ENCODE data around the gene HDAC4. TPM values are rescaled to one million over a fixed set of nuclear protein-coding genes. Genes with fewer than 3 reads are reported as not detected.

The HDAC4 gene
- total and polyA plus RNA-seq, 9 of the 15 experiments (the other 6 are each of a cell fraction or from before 2014, with no cell fraction given) = 0.11 to 20.2 (median 4.0) TPM

GRCh38 chr2:239093542-239093941 lies 307.3 kb downstream of the HDAC4 start:
- no peaks in the 10 kb centered on the region for H3K79me2 ChIP-seq (ENCODE audit: control insufficient read depth, insufficient read depth, low read length)
- POLR2A ChIA-PET = no interaction called here
- intact Hi-C loops (cut with micrococcal nuclease) = no loop called here
- H3K27ac ChIP-seq (ENCODE audit: extremely low read depth, low read depth, low read length) = no peak overlapping the region
- no peaks in the 10 kb centered on the region for H4K20me1 ChIP-seq (replicated peaks; ENCODE audit: control insufficient read depth, insufficient read depth, low read length)
- no peak overlapping the region for H3K9ac ChIP-seq (ENCODE audit: insufficient read depth in 1 of 2, low read depth in 2 of 2, low read length in 2 of 2)
- ATAC-seq = no peak
- 84% methylated on average over 7 of the region's 7 CpGs for WGBS (ENCODE audit: insufficient coverage, low coverage, missing lambda C conversion rate)
- no peaks in the 10 kb centered on the region for H3K9me3 ChIP-seq (replicated peaks; ENCODE audit: control insufficient read depth, insufficient read depth, low read depth, low read length)
- no peak overlapping the region for H3K4me2 ChIP-seq (ENCODE audit: insufficient read depth, low read length)
- TF ChIP-seq CCAR2 (IDR thresholded peaks at IDR 0.05; ENCODE audit: low read depth, low read length) = no peak
- TF ChIP-seq ZNF518B (CRISPR knock-in tag; IDR thresholded peaks at IDR 0.05) = no peak
- TF ChIP-seq ETV1 (tag; conservative IDR thresholded peaks at IDR 0.05; ENCODE audit: low read depth) = no peak
- no peak for TF ChIP-seq ZNF699 (CRISPR knock-in tag; IDR thresholded peaks at IDR 0.05; ENCODE audit: insufficient replicate concordance)
- TF ChIP-seq CBFA2T2 (conservative IDR thresholded peaks at IDR 0.05) = no peak
- no peak for TF ChIP-seq BCL6 (CRISPR knock-in tag; IDR thresholded peaks at IDR 0.05)
- no peaks in the 10 kb centered on the region for H3K9me1 ChIP-seq (ENCODE audit: control insufficient read depth, insufficient read depth, low read length)
- H3K36me3 ChIP-seq (ENCODE audit: control insufficient read depth, insufficient read depth, low read length) = no peaks in the 10 kb centered on the region
- peaks cover 0 to 5% of the 10 kb centered on the region in 2 experiments; a peak in 1 of 5 replicates for H3K4me1 ChIP-seq (replicated peaks in 1 of 2; ENCODE audit: control insufficient read depth in 2 of 2, insufficient read depth in 2 of 2, low read length in 2 of 2)
- no peaks in the 10 kb centered on the region for H3K27me3 ChIP-seq (ENCODE audit: control insufficient read depth in 2 of 2, insufficient read depth in 2 of 2, low read length in 2 of 2)
- CTCF ChIA-PET (ENCODE audit: low intra/inter-chr PET ratio) = no interaction called here
- no peak overlapping the region for H3K4me3 ChIP-seq
- in situ Hi-C loops (cut with MboI) = no loop called here
- FAIRE-seq = no peak
- no peak overlapping the region for H2AFZ ChIP-seq (ENCODE audit: low read depth, low read length)
- BruUV-seq (replicated peaks) = no TSS peak
- DNase-seq (ENCODE audit: extremely low read depth in 1 of 4, low spot score in 3 of 4) = no peak
